ENCODE results near the gene FAM76A. TPM values are rescaled to one million over a fixed set of nuclear protein-coding genes. Genes with fewer than 3 reads are reported as not detected.
A peak's percentile ranks its signal among the peaks of the same experiment; 100 is the strongest.

The FAM76A gene
- total and polyA plus RNA-seq, 9 of the 15 experiments (the other 6 are each of a cell fraction or from before 2014, with no cell fraction given): 9.5 to 14.6 (median 11.4) TPM

DNA sequence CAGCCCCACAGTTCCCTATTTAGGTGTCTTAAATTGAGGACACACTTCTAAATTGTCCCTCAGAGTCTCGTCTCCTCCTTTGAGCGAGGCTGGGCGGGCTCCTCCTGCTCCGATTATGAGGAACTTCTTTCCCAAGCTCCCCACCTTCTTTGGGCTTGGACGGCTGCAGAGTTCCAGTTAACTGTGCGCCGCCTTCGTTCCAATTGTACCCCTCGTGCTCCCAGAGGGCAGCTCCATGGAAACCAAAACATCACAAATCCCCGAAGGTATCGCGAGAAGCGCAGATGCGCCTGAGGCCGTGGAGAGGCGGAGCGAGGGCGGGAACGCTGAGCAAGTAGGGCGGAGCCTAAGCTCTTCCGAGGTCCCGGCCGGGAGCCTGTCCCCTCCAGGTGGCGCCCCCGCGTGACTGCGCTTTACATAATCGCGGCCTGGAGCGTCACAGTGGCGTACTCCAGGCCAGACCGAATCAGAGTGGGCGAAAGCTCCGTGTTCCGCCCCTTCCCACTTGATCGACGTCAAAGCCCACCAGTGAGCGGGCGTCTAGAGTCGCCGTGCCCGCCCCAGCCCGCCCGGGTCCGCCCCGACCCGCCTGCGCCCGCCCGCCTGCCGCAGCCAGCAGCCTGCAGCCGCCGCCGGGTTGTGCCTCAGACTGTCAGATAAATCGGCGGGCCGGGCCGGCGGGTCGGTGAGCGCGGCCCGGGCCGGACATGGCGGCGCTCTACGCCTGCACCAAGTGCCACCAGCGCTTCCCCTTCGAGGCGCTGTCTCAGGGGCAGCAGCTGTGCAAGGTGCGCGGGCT, at the start of gene FAM76A (continued):
- TF ChIP-seq ZBTB12 (CRISPR knock-in tag; IDR thresholded peaks at IDR 0.05) (peak; percentile 97), NUFIP1 (IDR thresholded peaks at IDR 0.05; ENCODE audit: partially characterized antibody) (no peak), USF1 (CRISPR knock-in tag; IDR thresholded peaks at IDR 0.05) (peak; percentile 91), ESRRB (CRISPR knock-in tag; IDR thresholded peaks at IDR 0.05; ENCODE audit: borderline replicate concordance) (no peak), FOXM1 (IDR thresholded peaks at IDR 0.05; ENCODE audit: low read depth) (no peak), FOXM1 (CRISPR knock-in tag; IDR thresholded peaks at IDR 0.05; ENCODE audit: low read depth) (no peak), CBX1 (IDR thresholded peaks at IDR 0.05; ENCODE audit: low read depth) (no peak), GABPB1 (CRISPR knock-in tag; IDR thresholded peaks at IDR 0.05) (peak; percentile 53), ADNP (tag; IDR thresholded peaks at IDR 0.05) (no peak), SMAD4 (CRISPR knock-in tag; conservative IDR thresholded peaks at IDR 0.05) (peak; percentile 90), TRIM24 (IDR thresholded peaks at IDR 0.05) (no peak), RHOXF2B (CRISPR knock-in tag; conservative IDR thresholded peaks at IDR 0.05) (no peak), MXI1 (IDR thresholded peaks at IDR 0.05; ENCODE audit: low read depth, low read length) (peak; percentile 73; the same call in 1 of the 2 replicates), STAG1 (CRISPR knock-in tag; IDR thresholded peaks at IDR 0.05; ENCODE audit: borderline replicate concordance) (no peak), CBX8 (IDR thresholded peaks at IDR 0.05; ENCODE audit: borderline replicate concordance, extremely low read depth, low read depth, low read length, poor library complexity, severe bottlenecking) (no peak), POLR2G (IDR thresholded peaks at IDR 0.05; ENCODE audit: low read depth, low read length) (peak; percentile 93), ZNF12 (CRISPR knock-in tag; IDR thresholded peaks at IDR 0.05) (0 out of 2 replicates have a peak, but pooled peaks have one; percentile 70), CUX1 (CRISPR knock-in tag; IDR thresholded peaks at IDR 0.05) (no peak), PHB2 (IDR thresholded peaks at IDR 0.05; ENCODE audit: low read depth) (no peak), RBM15 (IDR thresholded peaks at IDR 0.05; ENCODE audit: insufficient read depth, low read length) (no peak), BRD4 (IDR thresholded peaks at IDR 0.05) (no peak), XRCC4 (IDR thresholded peaks at IDR 0.05; ENCODE audit: extremely low read depth, insufficient read depth, insufficient read length) (no peak)

Measured in K562 (cell line).